IPS-18a (cell line): ENCODE results near the gene GDF3.
"Not testable (repeated sequence)": the region's sequence is repeated elsewhere in the genome, so short reads cannot be mapped to it uniquely, and the experiment has no call there.

ENCODE experiments used
- H3K27ac ChIP-seq: one replicate; pipeline ENCODE4 v1.5.1; 2013; ENCODE audit warnings: low read length
- H3K27me3 ChIP-seq: one replicate; pipeline ENCODE4 v1.6.1; 2013; ENCODE audit warnings: mild to moderate bottlenecking, low read length; ENCODE audit not compliant: control insufficient read depth, insufficient read depth
- H3K36me3 ChIP-seq: one replicate; pipeline ENCODE4 v1.6.1; 2013; ENCODE audit warnings: low read depth, low read length; ENCODE audit not compliant: control insufficient read depth
- H3K4me1 ChIP-seq: one replicate; pipeline ENCODE4 v1.6.1; 2013; ENCODE audit warnings: low read depth, low read length; ENCODE audit not compliant: control insufficient read depth
- H3K4me3 ChIP-seq: one replicate; pipeline ENCODE4 v1.5.1; 2013; ENCODE audit warnings: low read length
- H3K9ac ChIP-seq: one replicate; pipeline ENCODE4 v1.6.1; 2013; ENCODE audit warnings: mild to moderate bottlenecking, low read length, moderate library complexity
- H3K9me3 ChIP-seq: one replicate; pipeline ENCODE4 v1.6.1; 2013; ENCODE audit warnings: low read depth, low read length; ENCODE audit not compliant: control insufficient read depth

The GDF3 gene

DNA sequence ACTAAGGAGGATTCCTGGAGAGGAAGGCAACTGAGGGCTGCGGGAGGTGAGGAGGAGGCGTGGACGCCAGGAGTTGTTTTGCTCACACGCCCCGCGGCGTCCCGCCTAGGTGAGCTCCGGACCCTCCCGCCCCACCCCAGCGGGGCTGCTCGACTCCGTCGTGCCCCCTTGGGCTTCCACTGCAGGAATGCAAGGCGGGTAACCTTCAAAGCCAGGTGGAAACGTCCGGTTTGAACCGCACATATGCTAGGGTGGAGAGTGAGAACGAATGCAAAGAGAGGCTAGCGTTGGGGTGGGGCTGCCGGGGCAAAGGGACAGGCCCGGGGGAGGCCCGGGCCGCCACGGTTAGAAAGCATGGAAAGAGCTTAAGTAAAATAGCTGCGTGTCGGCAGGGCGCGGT is 10.3 kb upstream of the GDF3 start:
- Histone ChIP-seq H3K27me3 (no peaks in the 10 kb centered on the region), H3K4me1 (peaks cover 9% of the 10 kb centered on the region), H3K9me3 (no peaks in the 10 kb centered on the region), H3K9ac (no peak overlapping the region), H3K4me3 (no peak overlapping the region), H3K27ac (no peak overlapping the region), H3K36me3 (no peaks in the 10 kb centered on the region)

DNA sequence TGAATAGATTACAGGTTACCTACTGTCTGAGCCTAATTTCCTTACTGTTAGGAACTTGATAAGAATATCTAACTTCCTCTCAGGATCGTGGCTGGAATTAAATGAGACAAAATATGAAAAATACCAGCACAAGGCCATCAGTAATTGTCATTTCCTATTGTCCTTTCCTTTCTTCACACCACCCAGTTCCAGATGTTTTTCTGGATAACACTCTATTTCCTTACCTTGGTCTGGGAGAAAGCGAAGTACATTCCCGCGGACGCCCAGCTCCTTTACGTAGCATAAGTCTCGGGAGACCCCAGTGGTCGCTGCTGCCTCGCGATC is 376 bp downstream of the GDF3 start:
- no peaks in the 10 kb centered on the region for H3K36me3 ChIP-seq
- peaks cover 19% of the 10 kb centered on the region for H3K4me1 ChIP-seq
- no peaks in the 10 kb centered on the region for H3K9me3 ChIP-seq
- peak overlapping the region; percentile 41 for H3K27ac ChIP-seq
- peak overlapping the region; percentile 37 for H3K4me3 ChIP-seq
- H3K27me3 ChIP-seq, result no peaks in the 10 kb centered on the region
- H3K9ac ChIP-seq, result peak overlapping the region; percentile 38

DNA sequence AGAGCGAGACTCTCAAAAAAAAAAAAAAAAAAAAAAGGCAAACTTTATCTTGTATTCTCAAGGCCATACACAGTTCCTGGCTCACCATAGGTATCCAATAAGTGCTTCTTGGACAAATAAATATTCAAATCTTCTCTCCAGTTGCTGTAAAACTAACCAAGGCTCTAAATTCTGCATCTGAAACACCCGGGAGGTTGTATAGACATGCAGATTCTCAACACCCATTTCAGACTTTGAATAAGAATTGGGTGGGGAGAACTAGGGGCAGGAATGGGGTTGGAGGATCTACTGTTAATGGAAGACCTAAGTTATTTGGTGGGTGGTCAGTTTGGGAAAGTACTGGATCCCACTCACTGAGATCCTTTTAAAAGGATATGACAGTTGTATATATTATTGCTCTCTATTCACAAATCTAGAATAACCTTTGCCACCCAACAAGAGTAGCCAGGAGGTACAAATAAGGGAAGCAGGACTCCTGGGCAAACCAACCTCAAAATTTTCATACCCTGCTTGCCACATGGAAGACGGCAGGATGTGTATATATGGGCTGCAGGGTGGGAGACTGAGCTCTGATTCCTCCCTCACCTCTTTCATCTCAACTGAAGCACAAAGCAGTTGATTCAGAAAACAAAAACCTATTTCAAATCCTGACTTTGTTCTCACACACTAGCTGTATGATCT is 879 bp downstream of the GDF3 start:
- no peaks in the 10 kb centered on the region for H3K9me3 ChIP-seq
- peaks cover 19% of the 10 kb centered on the region for H3K4me1 ChIP-seq
- H3K9ac ChIP-seq, result peak overlapping the region; percentile 38
- H3K36me3 ChIP-seq, result no peaks in the 10 kb centered on the region
- peak overlapping the region; percentile 41 for H3K27ac ChIP-seq
- no peaks in the 10 kb centered on the region for H3K27me3 ChIP-seq
- H3K4me3 ChIP-seq, result peak overlapping the region; percentile 37

DNA sequence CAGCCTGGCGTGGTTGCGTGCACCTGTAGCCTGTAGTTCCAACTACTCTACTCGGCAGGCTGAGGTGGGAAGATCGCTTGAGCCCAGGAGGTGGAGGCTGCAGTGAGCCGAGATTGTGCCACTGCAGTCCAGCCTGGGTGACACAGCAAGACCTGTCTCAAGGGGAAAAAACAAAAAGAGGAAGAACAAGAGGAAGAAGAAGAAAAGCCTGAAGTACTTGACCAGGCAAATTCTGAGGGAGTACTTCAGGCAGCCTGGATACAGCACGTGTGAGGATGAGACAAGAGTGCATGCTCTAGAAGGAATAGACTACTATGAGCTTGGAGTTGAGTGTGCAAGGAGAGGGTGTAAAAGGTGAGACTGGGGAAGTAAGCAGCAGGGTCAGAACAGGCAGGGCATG is 1.8 kb downstream of the GDF3 start:
- no peak overlapping the region for H3K9ac ChIP-seq
- H3K4me3 ChIP-seq, result no peak overlapping the region
- H3K27ac ChIP-seq, result no peak overlapping the region
- no peaks in the 10 kb centered on the region for H3K9me3 ChIP-seq
- H3K36me3 ChIP-seq, result no peaks in the 10 kb centered on the region
- no peaks in the 10 kb centered on the region for H3K27me3 ChIP-seq
- peaks cover 19% of the 10 kb centered on the region for H3K4me1 ChIP-seq

GRCh38 chr12:7681535-7681934 is 14.0 kb downstream of the GDF3 start:
- H3K4me3 ChIP-seq, result no peak overlapping the region
- H3K9ac ChIP-seq, result no peak overlapping the region
- no peaks in the 10 kb centered on the region for H3K4me1 ChIP-seq
- no peak overlapping the region for H3K27ac ChIP-seq
- no peaks in the 10 kb centered on the region for H3K36me3 ChIP-seq
- no peaks in the 10 kb centered on the region for H3K27me3 ChIP-seq
- H3K9me3 ChIP-seq, result no peaks in the 10 kb centered on the region

GRCh38 chr12:7679251-7680045 is 16.1 kb downstream of the GDF3 start:
- Histone ChIP-seq H3K36me3 (no peaks in the 10 kb centered on the region), H3K27ac (no peak overlapping the region), H3K4me3 (no peak overlapping the region), H3K9ac (no peak overlapping the region), H3K4me1 (no peaks in the 10 kb centered on the region), H3K27me3 (no peaks in the 10 kb centered on the region), H3K9me3 (no peaks in the 10 kb centered on the region)

DNA sequence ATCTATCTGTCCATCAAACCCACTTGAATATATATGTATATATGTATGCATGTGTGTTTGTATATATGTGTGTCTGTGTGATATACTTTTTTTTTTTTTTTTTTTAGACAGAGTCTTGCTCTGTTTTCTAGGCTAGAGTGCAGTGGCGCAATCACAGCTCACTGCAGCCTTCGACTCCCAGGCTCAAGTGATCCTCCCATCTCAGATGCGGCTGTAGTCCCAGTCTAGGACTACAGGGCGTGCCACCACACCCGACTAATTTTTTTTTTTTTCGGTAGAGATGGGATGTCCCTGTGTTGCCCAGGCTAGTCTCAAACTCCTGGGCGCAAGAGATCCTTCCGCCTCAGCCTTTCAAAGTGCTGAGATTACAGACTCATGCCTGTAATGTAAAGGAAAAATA is 16.8 kb downstream of the GDF3 start:
- Histone ChIP-seq H3K36me3 (no peaks in the 10 kb centered on the region), H3K4me3 (no peak overlapping the region), H3K27me3 (no peaks in the 10 kb centered on the region), H3K9ac (no peak overlapping the region), H3K4me1 (no peaks in the 10 kb centered on the region), H3K9me3 (no peaks in the 10 kb centered on the region), H3K27ac (no peak overlapping the region)

DNA sequence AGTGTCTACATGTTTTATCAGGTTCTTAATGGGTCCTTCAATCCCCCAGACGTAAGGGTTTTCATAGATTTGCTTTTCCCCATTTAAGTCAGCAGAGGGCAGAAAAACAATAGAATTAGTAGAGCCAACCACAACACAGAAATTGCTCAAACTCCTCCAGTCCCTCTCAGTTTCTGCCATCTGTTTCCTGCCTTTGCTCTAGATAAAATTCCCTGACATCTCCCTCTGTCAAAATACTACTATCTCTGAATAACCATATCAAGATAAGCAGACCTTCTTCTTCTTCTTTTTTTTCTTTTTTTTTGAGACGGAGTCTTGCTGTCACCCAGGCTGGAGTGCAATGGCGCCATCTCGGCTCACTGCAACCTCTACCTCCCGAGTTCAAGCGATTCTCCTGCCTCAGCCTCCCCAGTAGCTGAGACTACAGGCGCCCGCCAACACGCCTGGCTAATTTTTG is 18.1 kb downstream of the GDF3 start:
- not testable (repeated sequence) for H3K36me3 ChIP-seq, H3K9me3 ChIP-seq, H3K4me3 ChIP-seq, H3K27me3 ChIP-seq, H3K4me1 ChIP-seq, H3K9ac ChIP-seq, H3K27ac ChIP-seq

- not testable (repeated sequence) for H3K27me3 ChIP-seq, H3K9ac ChIP-seq, H3K9me3 ChIP-seq, H3K4me3 ChIP-seq, H3K4me1 ChIP-seq, H3K27ac ChIP-seq, H3K36me3 ChIP-seq
These were observed 20.1 kb downstream of the GDF3 start for GRCh38 chr12:7675455-7675854.

DNA sequence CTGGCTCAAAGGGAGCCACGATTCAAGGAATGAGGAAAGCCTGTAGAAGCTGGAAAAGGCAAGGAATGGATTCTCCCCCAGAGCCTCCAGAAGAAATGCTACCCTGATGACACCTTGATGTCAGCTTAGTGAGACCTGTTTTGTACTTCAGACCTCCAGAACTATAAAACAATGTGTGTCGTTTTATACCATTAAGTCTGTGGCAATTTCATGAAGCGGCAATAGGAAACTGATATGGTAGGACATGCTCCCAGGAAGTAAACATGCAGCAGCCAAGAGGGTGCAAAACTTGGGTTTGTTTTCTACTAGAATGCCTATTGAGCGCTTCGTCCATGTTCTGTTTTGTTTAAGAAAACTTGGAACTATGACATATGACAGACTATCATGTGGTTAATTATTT is 27.4 kb downstream of the GDF3 start:
- H3K4me1 ChIP-seq, result no peaks in the 10 kb centered on the region
- no peak overlapping the region for H3K9ac ChIP-seq

GRCh38 chr12:7667125-7667524 is 28.4 kb downstream of the GDF3 start:
- Histone ChIP-seq H3K4me3 (no peak overlapping the region), H3K27ac (no peak overlapping the region), H3K9ac (no peak overlapping the region), H3K4me1 (no peaks in the 10 kb centered on the region), H3K27me3 (no peaks in the 10 kb centered on the region), H3K36me3 (no peaks in the 10 kb centered on the region), H3K9me3 (no peaks in the 10 kb centered on the region)

More for the DNA sequence above, 27.4 kb downstream of the GDF3 start:
- Histone ChIP-seq H3K9me3 (no peaks in the 10 kb centered on the region), H3K27ac (no peak overlapping the region), H3K4me3 (no peak overlapping the region), H3K27me3 (no peaks in the 10 kb centered on the region), H3K36me3 (no peaks in the 10 kb centered on the region)

DNA sequence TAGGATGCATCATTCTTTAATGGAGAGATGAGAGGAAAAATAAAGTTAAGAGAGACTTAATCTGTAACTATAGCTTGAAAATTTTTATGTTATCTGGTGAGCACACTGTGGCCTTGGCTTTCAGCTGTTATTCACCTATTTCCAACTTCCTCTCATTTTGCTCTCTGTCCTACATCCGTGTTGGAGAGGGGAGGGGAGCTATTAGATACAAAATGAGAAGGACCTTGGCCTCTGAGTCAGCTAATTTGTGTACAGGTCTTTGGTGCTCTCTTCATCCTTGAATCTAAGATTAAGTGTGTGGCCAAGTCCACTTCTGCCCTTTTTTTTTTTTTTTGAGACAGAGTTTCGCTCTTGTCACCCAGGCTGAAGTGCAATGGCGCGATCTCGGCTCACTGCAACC is 29.0 kb downstream of the GDF3 start:
- H3K4me3 ChIP-seq, result no peak overlapping the region
- H3K36me3 ChIP-seq, result no peaks in the 10 kb centered on the region
- no peak overlapping the region for H3K9ac ChIP-seq
- no peaks in the 10 kb centered on the region for H3K9me3 ChIP-seq
- H3K27me3 ChIP-seq, result no peaks in the 10 kb centered on the region
- no peak overlapping the region for H3K27ac ChIP-seq
- H3K4me1 ChIP-seq, result no peaks in the 10 kb centered on the region
